Measurements from ENCODE around the gene VEPH1.

- TF ChIP-seq POLR2A (IDR thresholded peaks at IDR 0.05; ENCODE audit: low read depth, low read length) (no peak), TAF1 (IDR thresholded peaks at IDR 0.05; ENCODE audit: low read depth, low read length) (no peak), PAX5 (IDR thresholded peaks at IDR 0.05; ENCODE audit: insufficient read depth, low read length, severe bottlenecking) (no peak), POLR2AphosphoS5 (IDR thresholded peaks at IDR 0.05; ENCODE audit: low read depth, low read length) (no peak)
These were observed 118.7 kb downstream of the VEPH1 start for GRCh38 chr3:157384491-157384890.
